NCI-H82 treated with DMSO at 0.1 percent for 48 hours (cell line): ENCODE data around the gene NAALADL2.

Experiments used
- DNase-seq: peaks from one replicate; lab custom pipeline; 2025; ENCODE audit not compliant: unreplicated experiment; lab: John Stamatoyannopoulos, UW

The NAALADL2 gene

DNA sequence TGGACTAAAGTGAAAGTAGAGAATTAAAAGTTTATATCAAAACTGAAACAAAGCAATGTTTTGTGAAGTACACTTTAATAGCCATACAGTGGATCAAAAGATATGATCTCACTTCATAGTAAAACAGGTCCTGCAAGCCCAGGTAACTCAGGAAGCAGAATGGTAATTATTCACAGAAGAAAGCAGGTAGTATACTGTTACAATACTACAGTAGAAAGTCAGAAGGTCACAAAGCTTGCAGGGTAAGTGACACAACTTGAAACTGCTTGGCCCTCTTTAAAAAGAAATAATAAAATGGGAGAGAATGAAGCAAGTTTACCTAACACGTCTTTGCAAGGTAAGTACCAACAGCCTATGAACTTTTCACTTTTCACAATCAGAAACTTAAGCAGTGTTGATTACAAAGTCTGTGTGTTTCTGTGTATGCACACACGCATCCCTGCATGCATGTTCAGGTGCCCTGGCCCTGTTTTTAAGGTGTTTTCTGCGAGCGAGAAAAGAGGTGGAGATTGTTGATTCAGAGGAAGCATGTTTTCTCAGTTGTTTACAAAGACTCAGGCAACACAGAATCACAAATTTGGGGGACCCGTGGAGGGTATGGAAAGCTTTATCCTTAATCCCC lies at the start of gene NAALADL2:
TSS of gene NAALADL2 (plus strand) at position 221 of the 622 bp plus-strand sequence.
- DNase-seq, result no peak

- no peak for DNase-seq
These were observed 48.9 kb upstream of the NAALADL2 start for GRCh38 chr3:174810254-174810653.

- DNase-seq, result no peak
These were observed 46.8 kb upstream of the NAALADL2 start for GRCh38 chr3:174812172-174812862.

GRCh38 chr3:174815750-174816149 lies 43.4 kb upstream of the NAALADL2 start:
- no peak for DNase-seq

DNA sequence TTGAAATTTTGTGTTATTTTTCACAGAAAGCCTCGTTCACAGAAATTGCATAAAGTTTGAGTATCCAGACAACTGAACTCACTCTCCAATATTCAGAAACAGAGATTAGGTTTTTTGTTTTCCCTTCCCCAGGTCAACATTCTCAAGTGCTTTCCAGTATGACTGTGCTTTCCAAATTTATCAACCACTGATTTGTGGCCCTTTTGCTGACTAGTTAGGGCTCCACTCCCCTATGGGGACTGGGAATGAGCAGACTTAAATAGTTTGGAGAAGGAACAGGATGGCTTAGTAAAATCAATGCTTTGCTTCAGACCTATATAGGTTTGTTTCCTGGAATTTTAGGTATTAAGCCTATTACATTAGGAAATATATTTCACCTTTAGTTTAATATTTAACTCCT lies 38.2 kb upstream of the NAALADL2 start:
- DNase-seq, result no peak

DNA sequence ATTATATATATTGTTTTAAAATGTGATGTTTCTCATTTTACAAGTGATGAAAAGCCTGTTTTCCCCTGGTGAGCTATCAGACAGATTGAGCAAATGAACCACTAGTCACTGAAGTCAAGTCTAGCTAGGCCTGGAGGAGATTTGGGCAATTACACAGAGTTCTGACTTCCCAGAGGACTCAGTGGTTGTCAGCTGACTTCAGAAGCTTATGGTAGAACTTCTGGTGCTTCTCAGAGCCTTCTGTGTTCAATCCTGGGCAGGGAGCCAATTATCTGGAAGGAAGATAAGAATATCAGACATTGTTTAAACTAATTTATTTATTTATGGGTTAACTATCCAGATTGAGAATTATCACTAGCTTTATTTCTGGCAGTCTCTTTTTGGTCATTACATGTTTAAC lies 37.7 kb upstream of the NAALADL2 start:
- no peak for DNase-seq

- DNase-seq, result no peak
These were observed 36.8 kb upstream of the NAALADL2 start for GRCh38 chr3:174822320-174822719.

GRCh38 chr3:174826069-174826468 lies 33.1 kb upstream of the NAALADL2 start:
- DNase-seq, result no peak

DNA sequence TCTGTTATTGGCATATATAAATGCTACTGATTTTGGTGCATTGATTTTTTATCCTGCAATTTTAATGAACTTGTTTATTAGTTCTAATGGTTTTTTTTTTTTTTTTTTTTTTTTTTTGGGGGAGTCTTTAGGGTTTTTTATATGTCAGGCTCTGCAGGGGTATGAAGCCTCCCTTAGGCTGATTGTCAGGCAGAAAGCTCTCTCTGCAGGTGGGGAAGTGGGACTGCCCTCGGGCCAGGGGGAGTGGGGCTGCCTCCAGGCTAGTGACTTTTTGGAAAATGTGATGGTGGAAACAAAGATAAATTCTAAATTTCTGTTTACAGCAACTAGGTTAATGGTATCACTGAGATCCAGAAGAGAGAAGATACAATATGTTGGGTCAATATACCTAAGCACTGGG lies 14.4 kb upstream of the NAALADL2 start:
- DNase-seq, result no peak

GRCh38 chr3:174846055-174846454 lies 13.1 kb upstream of the NAALADL2 start:
- no peak for DNase-seq

DNA sequence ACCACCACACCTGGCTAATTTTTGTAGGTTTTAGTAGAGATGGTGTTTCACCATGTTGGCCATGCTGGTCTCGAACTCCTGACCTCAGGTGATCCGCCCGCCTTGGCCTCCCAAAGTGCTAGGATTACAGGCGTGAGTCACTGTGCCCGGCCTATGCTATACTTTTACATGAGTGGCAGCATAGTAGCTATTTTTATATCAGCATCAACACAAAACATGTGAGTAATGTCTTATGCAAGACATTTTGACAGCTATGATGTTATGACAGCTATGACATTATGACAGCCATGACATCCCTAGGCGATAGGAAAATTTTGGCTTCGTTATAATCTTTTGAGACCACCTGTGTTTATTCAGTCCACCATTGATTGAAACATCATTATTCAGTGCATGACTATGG lies 4.1 kb upstream of the NAALADL2 start:
- DNase-seq, result no peak

DNA sequence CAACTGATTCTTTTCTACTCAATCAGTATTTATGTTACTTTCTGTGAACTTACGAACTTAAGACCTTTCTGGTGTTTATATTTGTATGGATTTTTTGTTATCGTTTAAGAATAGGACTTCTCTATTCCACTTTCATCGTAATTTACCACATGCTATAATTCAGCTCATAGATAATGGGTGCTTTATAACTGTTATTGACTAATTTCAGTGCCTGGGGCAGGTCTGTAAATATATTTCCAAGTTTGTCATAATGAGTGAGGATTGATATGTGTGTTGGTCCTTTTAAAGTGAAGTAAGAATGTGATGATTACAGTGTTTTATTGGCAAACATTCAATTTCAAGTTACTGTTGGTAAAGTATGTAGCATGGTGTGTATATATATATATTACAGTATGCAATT lies 1.8 kb upstream of the NAALADL2 start:
- no peak for DNase-seq

DNA sequence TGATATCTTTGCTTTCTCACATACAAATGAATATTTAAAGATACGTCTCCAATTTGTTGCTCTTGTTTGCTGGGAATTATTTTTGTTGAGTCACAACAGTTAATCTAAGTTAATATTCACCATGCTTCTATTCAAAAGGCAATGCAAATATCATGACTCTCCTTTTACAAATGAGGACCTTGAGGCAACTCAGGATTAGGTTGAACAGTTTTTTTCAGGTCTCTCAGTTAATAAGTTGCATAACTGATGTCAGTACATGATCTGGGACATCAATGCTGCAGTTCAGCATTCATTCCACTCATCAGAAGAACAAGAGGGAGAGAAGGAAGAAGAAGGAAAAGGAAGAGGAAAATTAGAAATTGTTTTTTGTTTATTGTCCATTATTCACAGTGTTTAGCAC lies 781 bp upstream of the NAALADL2 start:
- DNase-seq, result no peak

DNA sequence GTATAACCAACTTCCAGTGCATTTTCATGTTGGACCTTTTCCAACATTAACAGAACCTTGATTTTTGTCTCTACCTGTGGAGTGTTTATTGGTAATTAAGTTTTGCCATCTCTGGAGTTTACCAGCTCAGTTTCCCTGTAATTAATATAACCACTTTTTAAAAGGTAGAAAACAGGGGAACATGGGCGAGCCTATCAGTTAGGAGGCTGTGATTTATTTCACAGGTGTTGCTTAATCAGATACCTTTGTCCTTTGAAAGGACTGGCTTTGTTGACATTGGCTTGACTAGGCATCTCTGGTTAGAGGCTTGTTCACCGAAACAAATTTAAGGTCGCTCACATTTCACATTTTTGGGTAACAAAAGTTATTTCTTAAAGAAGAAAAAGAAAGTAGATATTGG lies 622 bp downstream of the NAALADL2 start:
- no peak for DNase-seq

GRCh38 chr3:174862101-174862500 lies 3.0 kb downstream of the NAALADL2 start:
- peak; percentile 17 for DNase-seq

DNA sequence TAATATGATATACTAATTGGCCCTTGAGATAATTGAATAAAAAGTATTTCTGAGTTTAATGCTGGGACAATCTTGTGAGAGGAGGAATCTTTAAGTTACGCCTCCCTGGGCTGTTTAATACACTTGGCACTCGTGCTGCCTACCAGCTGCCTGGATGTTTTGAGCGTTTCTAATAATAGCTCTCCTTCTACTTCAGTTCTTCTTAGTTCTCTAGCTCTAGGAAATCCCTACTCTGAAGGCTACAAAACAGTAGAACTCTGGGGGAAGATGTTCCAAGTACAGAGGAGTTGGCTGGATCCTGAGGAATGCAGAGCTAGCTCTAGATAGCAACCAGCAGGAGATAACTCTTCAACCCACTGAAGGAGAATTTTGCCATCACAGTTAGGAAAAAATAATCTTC lies 3.5 kb downstream of the NAALADL2 start:
- DNase-seq, result no peak

DNA sequence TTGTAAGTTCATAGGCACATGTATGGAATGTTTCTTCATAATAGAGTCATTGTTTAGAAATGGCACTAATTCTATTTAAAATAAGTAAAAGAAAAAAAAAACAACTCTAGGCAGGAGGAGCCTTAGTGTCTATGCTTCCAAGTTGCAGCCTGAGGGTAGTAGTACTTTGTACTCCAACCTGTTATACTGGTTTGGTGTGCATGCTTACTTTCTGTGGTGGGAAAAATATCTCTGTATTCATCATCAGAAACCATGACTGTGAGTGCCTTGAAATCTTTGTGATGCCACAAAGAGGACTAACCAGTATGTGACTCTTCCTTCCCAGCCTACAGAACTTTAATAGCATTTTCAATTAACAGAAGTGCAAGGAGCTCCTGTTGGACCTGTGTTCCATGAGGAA lies 4.4 kb downstream of the NAALADL2 start:
- DNase-seq, result no peak

- DNase-seq, result no peak
These were observed 10.3 kb downstream of the NAALADL2 start for GRCh38 chr3:174869448-174869847.

- DNase-seq, result no peak
These were observed 14.9 kb downstream of the NAALADL2 start for GRCh38 chr3:174873832-174874657.

GRCh38 chr3:174882789-174883188 lies 23.7 kb downstream of the NAALADL2 start:
- DNase-seq, result no peak

DNA sequence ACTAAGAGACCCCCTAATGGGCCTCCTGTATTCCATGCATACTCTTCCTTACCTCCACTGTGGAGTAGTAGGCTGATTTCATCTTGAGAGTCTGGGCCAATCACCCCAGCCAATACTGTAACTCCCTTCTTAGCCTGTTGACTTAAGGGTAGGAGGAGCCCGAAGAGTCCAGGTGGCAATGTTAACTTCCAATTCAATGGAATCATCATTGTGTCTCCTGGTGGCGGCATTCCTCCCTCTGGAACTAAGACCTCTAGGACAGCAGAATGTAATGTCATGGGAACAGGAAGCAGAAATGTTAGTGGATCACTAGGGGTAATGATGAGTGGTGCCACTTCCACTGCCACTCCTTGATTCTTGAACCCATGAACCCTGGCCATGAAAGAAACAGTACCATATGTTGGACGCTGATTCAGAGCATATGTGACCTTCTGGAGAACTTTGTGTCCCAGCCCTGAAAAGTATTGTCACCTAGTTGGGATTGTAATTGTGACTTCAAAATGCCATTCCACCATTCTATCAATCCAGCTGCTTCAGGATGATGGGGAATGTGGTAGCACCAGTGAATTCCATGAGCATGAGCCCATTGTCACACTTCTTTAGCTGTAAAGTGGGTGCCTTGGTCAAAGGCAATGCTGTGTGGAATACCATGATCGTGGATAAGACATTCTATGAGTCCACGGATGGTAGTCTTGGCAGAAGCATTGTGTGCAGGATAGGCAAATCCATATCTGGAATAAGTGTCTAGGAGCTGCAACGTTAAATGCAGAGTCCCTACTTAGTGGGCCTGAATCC lies 24.9 kb downstream of the NAALADL2 start:
- DNase-seq, result no peak
